PC-9 (cell line): ENCODE measurements around the gene GATC.

Source experiments
- EZH2 ChIP-seq: fragments of 200-600 bp; sonication (generic); IDR thresholded peaks from 2 replicates; pipeline ENCODE4 v1.8.0; 2017; ENCODE audit warnings: antibody characterized with exemption, low read depth
- TF ChIP-seq, protein P1 (sequence below): fragments of 200-600 bp; sonication (generic); conservative IDR thresholded peaks from 2 replicates; pipeline ENCODE4 v1.6.1; 2017; ENCODE audit warnings: mixed run types, antibody characterized with exemption, mild to moderate bottlenecking, moderate library complexity

DNA sequence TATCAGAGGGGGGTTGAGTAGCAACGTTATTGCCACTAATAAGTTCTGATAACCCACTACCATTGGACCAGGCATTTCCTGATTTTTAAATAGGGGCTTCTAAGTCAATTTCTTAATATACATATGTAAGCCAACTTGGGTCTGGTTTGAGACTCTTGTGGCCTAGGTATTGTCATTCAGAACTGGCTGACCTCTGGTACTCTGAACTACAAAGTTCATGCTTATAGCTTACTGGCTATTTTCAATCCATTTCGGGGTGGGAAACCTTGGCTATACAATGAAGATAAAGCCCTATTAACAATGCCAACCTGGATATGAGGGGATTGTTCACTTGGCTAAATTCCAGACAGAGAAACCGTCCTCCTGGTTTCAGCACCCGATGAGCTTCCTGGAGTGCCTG, 58.3 kb downstream of the GATC start:
- TF ChIP-seq, protein P1, sequence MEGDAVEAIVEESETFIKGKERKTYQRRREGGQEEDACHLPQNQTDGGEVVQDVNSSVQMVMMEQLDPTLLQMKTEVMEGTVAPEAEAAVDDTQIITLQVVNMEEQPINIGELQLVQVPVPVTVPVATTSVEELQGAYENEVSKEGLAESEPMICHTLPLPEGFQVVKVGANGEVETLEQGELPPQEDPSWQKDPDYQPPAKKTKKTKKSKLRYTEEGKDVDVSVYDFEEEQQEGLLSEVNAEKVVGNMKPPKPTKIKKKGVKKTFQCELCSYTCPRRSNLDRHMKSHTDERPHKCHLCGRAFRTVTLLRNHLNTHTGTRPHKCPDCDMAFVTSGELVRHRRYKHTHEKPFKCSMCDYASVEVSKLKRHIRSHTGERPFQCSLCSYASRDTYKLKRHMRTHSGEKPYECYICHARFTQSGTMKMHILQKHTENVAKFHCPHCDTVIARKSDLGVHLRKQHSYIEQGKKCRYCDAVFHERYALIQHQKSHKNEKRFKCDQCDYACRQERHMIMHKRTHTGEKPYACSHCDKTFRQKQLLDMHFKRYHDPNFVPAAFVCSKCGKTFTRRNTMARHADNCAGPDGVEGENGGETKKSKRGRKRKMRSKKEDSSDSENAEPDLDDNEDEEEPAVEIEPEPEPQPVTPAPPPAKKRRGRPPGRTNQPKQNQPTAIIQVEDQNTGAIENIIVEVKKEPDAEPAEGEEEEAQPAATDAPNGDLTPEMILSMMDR, result no peak
- no peak for TF ChIP-seq EZH2
